GM21786 (cell line): Measurements from ENCODE around the gene SPOUT1.
"Not testable (repeated sequence)": the region's sequence is repeated elsewhere in the genome, so short reads cannot be mapped to it uniquely, and the experiment has no call there.

Experiments
- ATAC-seq: cut with Tn5 transposase; IDR thresholded peaks from one replicate; pipeline ENCODE4 v1.9.1; 2021; ENCODE audit not compliant: unreplicated experiment

SPOUT1 gene

DNA sequence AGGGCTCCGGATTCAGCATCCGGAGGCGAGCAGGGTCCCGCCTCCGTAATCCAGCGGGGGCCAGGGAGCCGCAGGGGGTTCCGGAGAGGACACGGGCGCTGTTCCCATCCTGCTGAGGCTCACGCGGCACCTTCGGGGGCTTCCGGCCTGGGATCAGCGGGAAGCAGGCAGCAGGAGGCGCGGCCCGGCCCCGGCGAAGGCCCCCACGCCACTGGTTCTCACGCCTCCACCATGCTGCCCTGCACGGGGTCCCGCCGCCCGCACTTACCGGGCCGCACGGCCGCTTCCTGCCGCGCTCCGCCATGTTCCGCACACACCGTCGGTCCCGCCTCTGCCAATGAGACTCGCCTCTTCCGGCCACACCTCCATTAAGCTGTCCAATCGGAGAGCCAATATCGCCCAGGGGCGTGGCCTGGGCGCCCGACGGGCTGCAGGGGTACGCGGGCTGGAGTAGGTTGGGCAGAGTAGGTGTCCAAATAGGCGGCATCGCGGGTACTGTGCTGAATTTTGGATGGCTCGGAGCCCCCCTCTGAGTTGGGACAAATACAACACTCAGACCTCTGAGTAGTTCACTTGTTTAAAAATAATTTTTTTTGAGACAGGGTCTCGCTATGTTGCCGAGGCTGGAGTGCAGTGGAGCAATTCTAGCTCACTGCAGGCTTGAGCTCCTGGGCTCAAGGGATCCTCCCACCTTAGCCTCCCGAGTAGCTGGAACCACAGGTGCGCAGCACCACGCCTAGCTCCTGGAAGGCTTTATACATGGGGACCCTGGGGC is at the start of gene SPOUT1:
TSS of gene SPOUT1 (minus strand) at position 318 of the 775 bp plus-strand sequence. CDS start at position 304, 14 bp downstream.
- peak; percentile 96 for ATAC-seq

- ATAC-seq, result no peak
These were observed 48.3 kb upstream of the SPOUT1 start for GRCh38 chr9:128877852-128878251.

DNA sequence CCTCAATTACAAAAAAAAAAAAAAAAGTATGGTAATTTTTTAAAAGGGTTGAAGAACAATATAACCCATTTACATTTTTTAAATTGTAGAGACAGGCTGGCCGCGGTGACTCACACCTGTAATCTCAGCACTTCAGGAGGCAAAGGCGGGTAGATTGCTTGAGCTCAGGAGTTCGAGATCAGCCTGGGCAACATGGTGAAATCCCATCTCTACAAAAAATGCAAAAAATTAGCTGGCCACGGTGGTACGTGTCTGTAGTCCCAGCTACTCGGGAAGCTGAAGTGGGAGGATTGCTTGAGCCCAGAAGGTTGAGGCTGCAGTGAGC is 41.3 kb upstream of the SPOUT1 start:
- ATAC-seq, result not testable (repeated sequence)

DNA sequence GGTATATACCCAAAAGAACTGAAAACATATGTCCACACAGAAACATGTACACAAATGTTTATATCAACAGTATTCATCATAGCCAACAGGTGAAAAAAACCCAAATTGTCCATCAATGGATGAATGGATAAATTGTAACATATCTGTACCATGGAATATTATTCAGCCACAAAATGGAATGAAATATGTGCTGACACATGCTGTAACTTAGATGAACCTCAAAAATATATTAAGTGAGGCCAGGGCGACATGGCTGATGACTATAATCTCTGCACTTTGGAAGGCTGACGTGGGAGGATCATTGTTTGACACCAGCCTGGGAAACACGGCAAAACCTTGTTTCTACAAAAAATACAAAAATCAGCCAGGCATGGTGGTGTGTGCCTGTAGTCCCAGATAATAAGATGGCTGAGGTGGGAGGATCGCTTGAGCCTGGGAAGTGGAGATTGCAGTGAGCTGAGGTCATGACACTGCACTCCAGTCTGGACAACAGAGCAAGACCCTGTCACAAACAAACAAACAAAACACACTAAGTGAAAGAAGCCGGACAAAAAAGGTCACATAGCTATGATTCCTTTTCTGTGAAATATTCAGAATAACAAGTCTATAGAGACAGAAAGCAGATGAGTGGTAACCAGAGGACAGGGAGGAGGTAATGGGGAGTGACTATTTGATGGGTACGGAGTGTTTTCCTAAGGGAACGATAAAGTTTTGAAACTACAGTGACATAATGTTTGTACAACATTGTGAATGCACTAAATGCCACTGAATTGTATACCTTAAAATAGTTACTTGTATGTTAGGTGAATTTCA is 40.7 kb upstream of the SPOUT1 start:
- ATAC-seq, result no peak

- no peak for ATAC-seq
These were observed 34.1 kb upstream of the SPOUT1 start for GRCh38 chr9:128863647-128864046.

GRCh38 chr9:128862401-128862851 is 32.8 kb upstream of the SPOUT1 start:
- no peak for ATAC-seq

DNA sequence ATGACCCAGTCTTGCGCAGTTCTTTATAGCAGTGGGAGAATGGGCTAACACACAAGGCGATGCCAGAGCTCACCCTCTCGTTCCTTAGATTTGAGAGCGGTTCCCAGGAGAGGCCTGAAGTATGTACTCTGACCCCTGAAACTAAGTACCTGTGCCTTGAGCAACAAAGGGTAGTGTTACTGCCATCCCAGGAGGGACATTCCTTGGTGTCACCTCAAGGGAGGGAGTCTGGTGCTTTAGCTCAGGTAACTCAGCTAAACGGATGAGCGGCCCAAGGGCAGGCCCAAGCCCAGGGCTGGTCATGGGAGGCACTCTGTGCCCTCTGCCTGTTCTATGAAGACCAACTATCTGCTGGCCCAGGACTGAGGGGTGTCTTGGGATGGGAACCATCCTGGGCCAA is 31.9 kb upstream of the SPOUT1 start:
- ATAC-seq, result no peak

DNA sequence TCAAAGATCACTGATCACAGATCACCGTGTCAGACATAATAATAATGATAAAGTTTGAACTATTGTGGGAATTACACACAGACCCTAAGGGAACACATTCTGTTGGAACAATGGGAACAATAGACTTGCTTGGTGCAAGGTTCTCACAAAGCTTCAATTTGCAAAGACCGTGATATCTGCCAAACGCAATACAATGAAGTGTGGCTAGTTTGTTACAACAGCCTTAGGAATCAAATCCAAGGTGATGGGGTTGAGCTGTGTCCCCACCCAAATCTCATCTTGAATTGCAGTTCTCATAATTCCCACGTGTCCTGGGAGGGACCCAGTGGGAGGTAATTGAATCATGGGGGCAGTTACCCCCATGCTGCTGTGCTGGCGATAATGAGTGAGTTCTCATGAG is 31.3 kb upstream of the SPOUT1 start:
- no peak for ATAC-seq

DNA sequence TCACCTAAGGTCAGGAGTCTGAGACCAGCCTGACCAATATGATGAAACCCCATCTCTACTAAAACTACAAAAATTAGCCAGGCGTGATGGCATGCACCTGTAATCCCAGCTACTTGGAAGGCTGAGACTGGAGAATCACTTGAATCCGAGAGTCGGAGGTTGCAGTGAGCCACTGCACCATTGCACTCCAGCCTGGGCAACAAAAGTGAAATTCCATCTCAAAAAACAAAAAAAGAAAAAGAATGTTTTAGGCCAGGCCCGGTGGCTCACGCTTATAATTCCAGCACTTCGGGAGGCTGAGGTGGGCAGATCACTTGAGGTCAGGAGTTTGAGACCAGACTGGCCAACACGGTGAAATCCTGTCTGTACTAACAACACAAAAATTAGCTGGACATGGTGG is 28.9 kb upstream of the SPOUT1 start:
- ATAC-seq, result not testable (repeated sequence)

DNA sequence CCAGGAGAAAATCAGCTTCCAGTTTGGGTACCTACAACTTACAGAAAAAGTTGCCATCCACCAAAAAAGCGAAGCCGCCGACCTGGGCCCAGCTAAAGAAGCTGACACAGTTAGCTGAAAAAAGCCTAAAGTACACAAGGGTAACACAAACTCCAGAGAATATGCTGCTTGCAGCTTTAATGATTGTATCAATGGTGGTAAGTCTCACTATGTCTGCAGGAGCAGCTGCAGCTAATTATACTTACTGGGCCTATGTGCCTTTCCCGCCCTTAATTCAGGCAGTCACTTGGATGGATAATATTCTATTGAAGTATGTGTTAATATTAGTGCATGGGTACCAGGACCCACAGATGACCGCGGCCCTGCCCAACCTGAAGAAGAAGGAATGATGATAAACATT is 24.9 kb upstream of the SPOUT1 start:
- ATAC-seq, result not testable (repeated sequence)

DNA sequence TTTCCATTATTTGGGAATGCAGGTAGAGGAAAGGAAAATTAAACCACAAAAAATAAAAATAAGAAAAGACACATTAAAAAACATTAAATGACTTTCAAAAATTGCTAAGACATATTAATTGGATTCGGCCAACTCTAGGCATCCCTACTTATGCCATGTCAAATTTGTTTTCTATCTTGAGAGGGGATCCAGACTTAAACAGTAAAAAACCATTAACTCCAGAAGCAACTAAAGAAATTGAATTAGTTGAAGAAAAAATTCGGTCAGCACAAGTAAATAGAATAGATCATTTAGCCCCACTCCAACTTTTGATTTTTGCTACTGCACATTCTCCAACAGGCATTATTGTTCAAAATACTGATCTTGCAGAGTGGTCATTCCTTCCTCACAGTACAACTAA is 23.1 kb upstream of the SPOUT1 start:
- ATAC-seq, result not testable (repeated sequence)

DNA sequence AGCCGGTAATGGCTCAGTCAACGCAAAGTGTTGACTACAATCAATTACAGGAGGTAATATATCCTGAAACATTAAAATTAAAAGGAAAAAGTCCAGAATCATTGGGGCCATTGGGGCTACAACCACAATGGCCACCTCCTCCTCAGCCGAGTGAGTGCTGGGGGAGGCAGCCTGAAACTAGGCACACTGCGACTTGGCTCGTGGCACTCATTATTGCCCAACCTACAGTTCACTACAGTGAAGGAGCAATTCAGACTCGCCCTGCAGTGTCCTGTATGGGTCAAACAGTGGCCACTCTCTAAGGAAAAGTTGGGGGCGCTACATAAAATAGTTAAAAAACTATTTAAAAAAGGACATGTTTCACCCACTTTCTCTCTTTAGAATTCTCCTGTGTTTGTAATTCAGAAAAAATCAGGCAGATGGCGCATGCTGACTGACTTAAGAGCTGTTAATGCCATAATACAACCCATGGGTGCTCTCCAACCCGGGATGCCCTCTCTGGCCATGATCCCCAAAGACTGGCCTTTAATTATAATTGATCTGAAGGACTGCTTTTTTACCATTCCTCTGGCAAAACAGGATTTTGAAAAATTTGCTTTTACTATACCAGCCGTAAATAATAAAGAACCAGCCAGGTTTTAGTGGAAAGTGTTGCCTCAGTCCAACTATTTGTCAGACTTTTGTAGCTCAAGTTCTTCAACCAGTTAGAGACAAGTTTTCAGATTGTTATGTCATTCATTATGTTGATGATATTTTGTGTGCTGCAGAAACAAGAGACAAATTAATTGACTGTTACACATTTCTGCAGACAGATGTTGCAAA is 22.4 kb upstream of the SPOUT1 start:
- not testable (repeated sequence) for ATAC-seq

DNA sequence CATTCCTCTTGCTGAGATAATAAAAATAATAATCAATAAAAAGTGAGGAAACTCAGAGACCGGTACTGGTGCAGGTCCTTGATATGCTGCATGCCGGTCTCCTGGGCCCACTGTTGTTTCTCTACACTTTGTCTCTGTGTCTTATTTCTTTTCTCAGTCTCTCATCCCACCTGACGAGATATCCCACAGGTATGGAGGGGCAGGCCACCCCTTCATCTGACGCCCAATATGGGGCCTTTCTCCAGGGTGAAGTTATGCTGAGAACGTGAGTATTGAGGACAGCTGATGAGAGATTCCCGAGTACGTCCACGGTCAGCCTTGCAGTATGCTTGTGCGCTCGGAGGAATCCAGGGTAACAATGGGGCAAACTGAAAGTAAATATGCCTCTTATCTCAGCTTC is 21.4 kb upstream of the SPOUT1 start:
- ATAC-seq, result not testable (repeated sequence)

DNA sequence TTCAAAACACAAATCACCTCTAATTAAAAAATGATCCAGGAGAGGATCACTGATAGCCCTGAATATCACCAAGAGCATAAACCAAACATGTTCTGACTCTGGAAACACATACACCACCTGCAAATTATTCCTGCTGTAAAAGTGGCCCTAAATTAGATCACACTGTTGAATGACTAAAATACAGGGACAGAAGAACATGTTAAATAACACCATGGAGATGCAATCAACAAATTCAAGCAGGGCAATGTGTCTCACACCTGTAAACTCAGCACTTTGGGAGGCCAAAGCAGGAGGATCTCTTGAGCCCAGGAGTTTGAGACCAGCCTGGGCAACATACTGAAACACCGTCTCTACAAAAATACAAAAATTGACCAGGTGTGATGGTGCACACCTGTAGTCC is 18.2 kb upstream of the SPOUT1 start:
- no peak for ATAC-seq

GRCh38 chr9:128846680-128847030 is 17.1 kb upstream of the SPOUT1 start:
- ATAC-seq, result no peak

DNA sequence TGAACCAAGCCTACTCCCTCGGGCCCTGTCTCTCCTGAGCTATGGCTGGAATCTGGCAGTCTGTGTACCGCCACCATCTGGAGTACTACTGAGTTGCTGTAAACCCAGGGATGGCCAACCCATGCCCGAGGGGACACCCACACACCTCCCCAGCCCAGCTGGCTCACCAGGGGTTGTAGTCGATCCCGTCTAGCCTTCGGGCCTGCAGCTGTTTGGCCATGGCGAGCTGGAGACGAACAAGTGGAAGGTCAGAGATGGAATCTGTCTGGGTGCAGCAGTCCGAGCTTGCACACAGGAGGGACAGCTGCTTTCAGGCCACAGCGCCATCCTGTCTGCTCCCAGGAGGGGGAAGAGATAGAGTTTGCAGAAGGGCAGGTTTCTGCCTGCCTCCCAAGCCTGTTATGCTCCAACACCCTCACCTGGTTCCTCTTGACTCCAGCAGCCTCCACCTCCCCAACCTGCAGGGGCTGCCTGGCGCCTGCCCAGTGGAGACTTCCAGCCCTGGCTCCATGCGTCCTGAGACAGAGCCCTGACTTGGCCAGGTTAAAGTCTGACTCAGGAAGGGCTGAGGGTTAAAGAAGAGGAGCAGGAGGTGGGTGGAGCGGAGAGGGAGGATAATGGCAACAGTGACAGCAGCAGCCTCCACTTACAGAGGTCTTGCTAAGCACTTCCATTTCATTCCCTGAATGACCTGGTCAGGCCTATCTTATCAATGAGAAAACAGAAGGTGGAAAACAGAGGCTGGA is 15.8 kb upstream of the SPOUT1 start:
- ATAC-seq, result no peak

DNA sequence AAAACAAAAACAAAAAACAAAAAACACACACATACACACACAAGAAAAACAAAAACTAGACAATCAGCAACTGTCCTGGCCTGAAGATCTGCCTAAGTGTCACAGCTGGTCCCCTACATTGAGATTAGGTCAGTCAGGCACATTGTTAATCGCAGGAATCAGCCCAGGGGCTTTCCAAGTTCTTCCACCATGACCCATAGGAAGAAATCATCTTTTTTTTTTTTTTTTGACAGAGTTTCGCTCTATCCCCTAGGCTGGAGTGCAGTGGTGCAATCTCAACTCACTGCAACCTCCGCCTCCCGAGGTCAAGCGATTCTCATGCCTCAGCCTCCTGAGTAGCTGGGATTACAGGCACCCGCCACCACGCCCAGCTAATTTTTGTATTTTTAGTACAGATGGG is 13.6 kb upstream of the SPOUT1 start:
- not testable (repeated sequence) for ATAC-seq

- ATAC-seq, result no peak
These were observed 12.3 kb upstream of the SPOUT1 start for GRCh38 chr9:128841694-128842492.

DNA sequence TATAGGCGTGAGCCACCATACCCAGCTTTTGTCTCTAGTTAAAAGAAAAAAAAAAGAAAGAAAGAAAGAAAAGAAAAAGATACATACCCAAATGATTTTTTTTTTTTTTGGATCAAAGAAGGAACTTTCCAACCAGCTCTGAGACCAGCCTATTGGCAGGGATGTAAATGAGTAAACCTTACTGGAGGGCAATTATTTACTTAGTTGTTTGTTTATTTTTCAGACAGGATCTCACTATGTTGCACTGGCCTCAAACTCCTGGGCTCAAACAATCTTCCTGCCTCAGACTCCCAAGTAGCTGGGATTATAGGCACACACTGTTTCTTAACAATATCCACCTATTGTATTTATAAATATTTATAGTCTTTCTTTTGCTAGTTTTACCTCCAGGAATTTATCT is 10.9 kb upstream of the SPOUT1 start:
- ATAC-seq, result no peak

DNA sequence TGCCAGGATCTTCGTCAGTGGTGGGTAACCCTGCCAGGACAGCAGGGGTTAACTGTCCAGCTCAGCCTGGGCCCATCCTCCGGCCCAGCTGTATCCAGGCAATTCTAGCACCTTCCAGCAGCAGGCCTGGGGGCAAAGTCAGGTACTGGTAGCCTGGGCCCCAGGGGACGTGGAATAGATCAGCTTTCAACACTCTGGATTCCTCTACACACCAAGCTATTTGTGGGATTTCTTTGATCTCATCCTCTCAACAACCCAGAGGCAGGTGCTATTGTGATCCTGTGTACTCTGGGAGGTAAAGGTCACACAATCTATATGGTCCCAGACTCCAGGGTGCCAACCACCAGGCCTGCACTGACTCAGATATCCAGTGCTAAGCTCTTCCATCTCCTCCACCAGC is 8.7 kb upstream of the SPOUT1 start:
- no peak for ATAC-seq
